RPMI8226 (cell line): ENCODE data around the gene DUSP22.
A peak's percentile ranks its signal among the peaks of the same experiment; 100 is the strongest.

Experiments
- DNase-seq: peaks from one replicate; pipeline ENCODE4 v3.0.0-alpha.2; 2015

DUSP22 gene

DNA sequence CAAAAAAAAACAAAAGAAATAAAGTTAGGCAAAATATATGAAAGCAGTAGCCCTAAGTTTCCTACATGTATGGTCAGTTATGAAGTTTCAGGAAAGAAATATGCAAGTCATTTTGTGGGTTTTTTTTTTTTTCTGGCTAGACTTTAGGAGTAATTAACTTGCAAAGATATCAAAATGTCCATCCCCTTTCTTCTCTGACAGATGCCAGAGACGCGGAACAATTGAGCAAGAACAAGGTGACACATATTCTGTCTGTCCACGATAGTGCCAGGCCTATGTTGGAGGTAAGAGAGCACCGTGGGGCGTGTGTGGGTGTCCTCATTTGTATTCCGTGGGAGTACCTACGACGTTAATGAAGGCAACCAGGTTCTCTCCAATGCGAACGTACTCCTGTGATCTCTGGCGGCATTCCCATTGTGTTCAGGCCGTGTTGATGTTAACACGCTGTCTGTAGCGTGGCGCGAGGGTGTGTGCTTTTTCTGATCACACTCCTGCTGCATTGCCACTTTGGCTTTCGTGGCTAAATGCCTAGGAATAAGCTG, 19.5 kb downstream of the DUSP22 start:
- DNase-seq, result no peak

GRCh38 chr6:313087-313486, 20.8 kb downstream of the DUSP22 start:
- DNase-seq, result peak; percentile 70

GRCh38 chr6:313917-314316, 21.6 kb downstream of the DUSP22 start:
- DNase-seq, result no peak

GRCh38 chr6:314377-314776, 22.1 kb downstream of the DUSP22 start:
- no peak for DNase-seq

GRCh38 chr6:315226-315625, 22.9 kb downstream of the DUSP22 start:
- DNase-seq, result no peak

DNA sequence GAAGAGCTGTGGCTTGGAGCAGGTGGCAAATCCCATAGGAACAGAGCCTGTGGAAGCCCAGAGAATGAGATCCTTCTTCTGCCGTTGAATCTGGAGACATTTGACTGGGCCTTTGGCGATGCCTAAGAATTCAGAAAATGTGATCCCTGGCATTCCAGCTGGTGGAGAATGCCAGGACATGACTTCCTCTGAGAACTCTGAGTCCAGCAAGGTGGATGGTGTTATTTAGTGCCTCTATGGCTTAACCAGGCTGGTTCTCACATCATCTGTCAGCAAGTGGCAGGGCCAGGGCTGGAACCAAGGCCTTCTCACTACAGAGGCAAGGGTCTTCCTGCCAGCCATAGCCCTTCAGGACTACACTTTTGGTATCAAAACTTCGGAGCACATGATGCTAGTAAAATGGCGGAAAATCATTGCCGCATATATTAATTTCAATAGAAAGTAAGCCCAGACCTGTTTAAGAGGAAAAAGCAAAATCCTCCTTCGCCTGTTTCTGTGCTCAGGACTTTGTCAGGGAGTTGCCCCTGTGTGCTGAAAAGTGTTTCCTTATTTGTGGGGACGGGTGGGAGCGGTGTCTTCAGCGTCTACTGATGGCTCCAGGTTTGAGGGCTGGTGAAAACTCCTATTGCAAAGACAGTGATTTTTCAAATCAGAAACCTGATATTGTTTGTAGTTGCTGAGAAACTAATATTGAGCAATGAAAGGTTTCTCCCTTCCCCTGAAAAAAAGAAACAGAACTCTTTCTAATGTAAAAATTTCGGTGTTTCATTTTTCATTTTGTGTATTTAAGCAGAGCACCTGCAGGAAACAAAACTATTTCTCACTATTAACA, 23.9 kb downstream of the DUSP22 start:
- DNase-seq, result no peak

GRCh38 chr6:316753-317038, 24.4 kb downstream of the DUSP22 start:
- DNase-seq, result no peak

DNA sequence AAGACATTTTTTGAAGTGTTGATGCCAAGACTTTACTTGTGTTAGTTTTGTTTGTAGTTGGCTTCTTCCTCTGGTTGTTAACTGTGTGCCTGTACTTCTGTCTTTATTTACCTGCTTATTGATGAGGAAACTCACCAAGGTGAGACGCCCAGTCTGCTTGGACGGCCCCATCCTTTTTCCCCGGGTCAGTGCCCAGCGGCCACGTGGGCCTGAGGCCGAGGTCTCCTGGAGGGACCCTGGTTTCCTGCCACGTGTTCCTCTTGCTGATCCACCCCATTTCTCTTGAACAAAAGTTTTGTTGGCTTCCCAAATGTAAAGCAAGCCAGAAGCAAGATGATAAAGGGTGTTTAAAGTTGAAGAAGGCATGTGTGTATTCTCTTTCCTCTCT, 24.8 kb downstream of the DUSP22 start:
- DNase-seq, result no peak

- peak; percentile 71 for DNase-seq
Observed at GRCh38 chr6:317448-318144, 25.3 kb downstream of the DUSP22 start.

GRCh38 chr6:318243-318890, 26.1 kb downstream of the DUSP22 start:
- no peak for DNase-seq

- DNase-seq, result peak; percentile 88
Observed at GRCh38 chr6:319177-320131, 27.2 kb downstream of the DUSP22 start.

- DNase-seq, result peak; percentile 88
Observed at GRCh38 chr6:320351-321157, 28.3 kb downstream of the DUSP22 start.

DNA sequence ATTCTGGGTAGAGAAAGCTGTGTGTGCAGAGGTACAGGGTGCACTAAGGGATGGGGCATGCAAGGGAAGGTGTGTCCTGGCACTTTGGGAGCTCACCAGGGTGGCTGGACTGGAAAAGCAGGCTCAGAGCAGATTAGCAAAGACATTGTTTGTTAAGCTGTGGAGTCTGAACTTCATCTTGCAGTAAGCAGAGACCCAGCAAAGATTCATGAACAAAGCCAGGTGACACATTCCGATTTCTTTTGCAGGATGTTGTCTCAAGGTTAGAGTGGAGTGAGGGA, 28.8 kb downstream of the DUSP22 start:
- DNase-seq, result no peak

DNA sequence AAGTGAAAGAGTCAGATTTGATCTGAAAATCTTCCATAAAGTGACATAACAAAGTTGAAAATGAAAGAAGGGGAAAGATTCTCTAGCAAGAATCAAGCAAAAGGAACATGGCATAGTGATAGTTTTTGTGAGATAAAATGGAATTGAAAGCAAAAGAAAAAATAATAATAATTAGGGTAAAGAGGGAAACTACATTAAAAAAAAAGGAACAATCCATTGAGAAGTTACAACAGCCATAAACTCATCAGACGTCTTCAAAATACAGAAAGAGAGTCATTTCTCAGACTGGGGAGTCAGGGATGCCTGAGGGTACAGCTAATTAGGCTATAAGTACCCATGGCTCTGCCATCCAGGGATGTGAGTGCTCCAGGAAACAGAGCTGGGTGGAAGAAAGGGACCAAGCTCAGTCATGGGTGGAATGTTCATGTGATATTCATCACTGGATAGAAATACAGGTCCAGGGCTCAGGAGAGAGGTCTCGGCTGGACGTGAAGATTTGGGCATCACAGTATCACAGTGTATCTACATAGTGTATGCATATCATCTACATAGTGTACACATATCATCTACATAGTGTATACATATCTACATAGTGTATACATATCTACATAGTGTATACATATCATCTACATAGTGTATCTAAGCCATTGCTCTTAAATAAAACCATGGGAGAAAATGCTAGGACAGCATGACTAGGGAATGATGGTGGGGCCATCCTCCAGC, 29.4 kb downstream of the DUSP22 start:
- DNase-seq, result no peak

- peak; percentile 88 for DNase-seq
Observed at GRCh38 chr6:322259-322930, 30.1 kb downstream of the DUSP22 start.

GRCh38 chr6:322940-323729, 30.8 kb downstream of the DUSP22 start:
- DNase-seq, result peak; percentile 94

GRCh38 chr6:323730-324088, 31.4 kb downstream of the DUSP22 start:
- peak; percentile 52 for DNase-seq

DNA sequence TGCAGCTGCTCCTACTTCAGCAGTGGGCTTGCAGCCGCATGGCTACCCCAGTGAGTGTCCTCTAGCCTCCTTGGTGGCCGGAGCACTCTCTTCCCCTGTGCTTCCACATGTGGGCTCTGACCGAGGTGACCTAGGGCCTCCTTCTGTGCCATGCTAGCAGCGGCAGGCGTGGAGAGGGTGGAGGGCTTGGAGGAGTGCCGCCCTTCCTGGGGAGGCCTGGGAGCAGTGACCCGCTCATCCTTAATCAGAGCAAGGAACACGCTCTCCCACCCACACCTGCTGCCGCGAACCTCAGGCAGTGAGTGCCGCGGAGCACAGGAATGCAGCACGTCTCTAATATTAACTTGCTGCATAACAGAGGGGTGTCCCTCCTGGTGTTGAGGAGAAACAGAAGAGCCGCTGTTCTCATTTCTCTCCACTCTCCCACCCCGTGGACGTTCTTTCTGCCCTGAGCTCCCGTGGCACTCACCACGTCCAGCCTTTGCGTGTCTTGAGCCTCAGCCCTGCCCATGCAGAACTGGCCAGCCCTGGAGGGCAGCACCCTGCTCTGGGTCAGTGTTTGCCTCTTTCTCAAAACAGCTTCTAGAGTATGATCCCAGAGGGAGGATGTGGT, 31.9 kb downstream of the DUSP22 start:
- DNase-seq, result peak; percentile 32

GRCh38 chr6:324729-325125, 32.4 kb downstream of the DUSP22 start:
- DNase-seq, result no peak
